IPS-18c (cell line): ENCODE results near the gene PPFIBP1.
"Not testable (repeated sequence)": the region's sequence is repeated elsewhere in the genome, so short reads cannot be mapped to it uniquely, and the experiment has no call there.

Source experiments
- H3K4me3 ChIP-seq: 2 replicates; pipeline ENCODE4 v1.7.0; 2013; ENCODE audit warnings: low read depth, mild to moderate bottlenecking, low read length, moderate library complexity; ENCODE audit not compliant: insufficient read depth
- H3K9me3 ChIP-seq: one replicate; pipeline ENCODE4 v1.6.1; 2013; ENCODE audit warnings: mild to moderate bottlenecking, low read length, moderate library complexity; ENCODE audit not compliant: control insufficient read depth, insufficient read depth

Gene PPFIBP1

GRCh38 chr12:27575090-27575761, 51.2 kb downstream of the PPFIBP1 start:
- H3K4me3 ChIP-seq = no peak overlapping the region
- no peaks in the 10 kb centered on the region for H3K9me3 ChIP-seq

DNA sequence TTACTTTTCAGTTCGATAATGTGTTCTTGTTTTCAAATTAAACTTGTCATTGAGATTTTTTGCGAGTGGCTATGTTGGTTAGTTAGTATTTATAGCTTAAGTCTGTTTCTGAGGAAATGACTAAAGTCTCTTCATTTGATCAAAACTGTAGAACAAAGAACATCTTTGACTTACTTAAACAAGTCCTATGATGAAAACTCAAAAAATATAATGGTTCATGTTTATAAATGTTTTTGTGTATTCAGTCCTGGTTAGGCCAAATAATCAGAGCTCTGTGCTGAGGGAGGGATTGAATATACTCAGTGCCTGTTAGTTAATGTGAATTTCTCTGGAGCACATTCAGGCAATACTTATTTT, 51.7 kb downstream of the PPFIBP1 start:
- H3K4me3 ChIP-seq = no peak overlapping the region

DNA sequence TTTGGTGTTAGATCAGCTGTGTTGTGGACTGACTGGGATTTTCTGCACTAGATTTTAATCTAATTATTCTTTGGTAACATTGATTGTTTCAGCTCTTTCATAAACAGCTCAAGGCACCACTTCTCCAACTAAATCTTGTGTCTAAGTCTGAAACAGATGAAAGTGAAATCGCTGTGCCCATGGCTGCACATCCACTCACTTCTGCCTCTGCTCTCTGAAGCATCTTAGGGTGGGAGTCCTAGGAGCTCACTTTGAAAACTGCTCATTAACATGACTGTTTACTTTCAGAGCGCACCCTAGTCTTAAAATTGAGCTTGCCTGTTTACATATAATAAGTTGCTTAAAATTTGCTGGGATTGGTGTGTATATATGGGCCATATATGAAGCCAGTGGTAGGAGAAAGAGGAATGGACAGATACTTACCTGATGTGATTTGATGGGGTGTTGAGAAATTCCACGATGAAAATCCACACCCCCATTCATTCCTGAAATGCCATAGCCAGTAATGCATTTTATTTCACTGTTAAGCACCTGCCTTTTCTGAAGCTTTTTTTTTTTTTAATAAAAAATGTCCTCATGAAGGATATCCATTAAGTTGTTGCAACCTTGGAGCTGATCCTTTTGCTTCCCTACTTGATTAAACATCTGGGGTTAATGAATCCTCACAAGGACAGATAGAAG, 52.8 kb downstream of the PPFIBP1 start:
- Histone ChIP-seq H3K9me3 (no peaks in the 10 kb centered on the region), H3K4me3 (no peak overlapping the region)

More for the DNA sequence above, 51.7 kb downstream of the PPFIBP1 start:
- H3K9me3 ChIP-seq = no peaks in the 10 kb centered on the region

GRCh38 chr12:27577688-27578087, 53.7 kb downstream of the PPFIBP1 start:
- no peaks in the 10 kb centered on the region for H3K9me3 ChIP-seq
- H3K4me3 ChIP-seq = no peak overlapping the region

- H3K9me3 ChIP-seq = no peaks in the 10 kb centered on the region
- H3K4me3 ChIP-seq = no peak overlapping the region
Observed at GRCh38 chr12:27578689-27579372, 54.8 kb downstream of the PPFIBP1 start.

DNA sequence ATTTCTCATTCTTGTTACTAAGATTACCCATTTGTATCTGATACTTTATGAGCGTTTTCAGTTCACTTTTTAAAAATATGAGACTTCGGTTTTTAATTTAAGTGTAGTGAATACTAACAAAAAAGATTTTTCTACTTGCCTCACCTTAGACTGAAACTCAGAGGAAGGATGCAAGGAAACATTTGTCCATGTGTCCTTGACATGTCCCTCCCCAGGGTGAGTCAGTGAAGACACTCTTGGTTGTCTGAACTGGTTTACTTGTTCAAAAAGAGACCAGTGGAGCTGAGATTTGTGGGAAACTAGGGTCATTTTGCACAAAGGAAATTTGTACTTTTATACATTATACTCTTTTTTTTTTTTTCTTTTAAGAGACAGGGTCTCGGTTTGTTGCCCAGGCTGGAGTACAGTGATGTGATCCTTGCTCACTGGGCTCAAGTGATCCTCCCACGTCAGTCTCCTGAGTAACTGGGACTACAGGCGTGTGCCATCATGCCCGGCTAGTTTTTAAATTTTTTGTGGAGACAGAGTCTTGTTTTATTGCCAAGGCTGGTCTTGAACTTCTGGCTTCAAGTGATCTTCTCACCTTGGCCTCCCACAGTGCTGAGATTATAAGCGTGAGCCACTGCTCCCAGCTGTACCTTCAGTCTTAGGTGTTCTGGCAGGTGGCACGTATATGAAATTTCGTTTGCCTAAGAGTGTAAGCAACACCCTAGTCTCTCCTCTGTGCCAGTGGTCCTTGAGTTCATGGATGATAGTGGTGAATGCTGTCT, 56.7 kb downstream of the PPFIBP1 start:
- no peak overlapping the region for H3K4me3 ChIP-seq
- no peaks in the 10 kb centered on the region for H3K9me3 ChIP-seq

- not testable (repeated sequence) for H3K4me3 ChIP-seq, H3K9me3 ChIP-seq
Observed at GRCh38 chr12:27581331-27581671, 57.3 kb downstream of the PPFIBP1 start.

DNA sequence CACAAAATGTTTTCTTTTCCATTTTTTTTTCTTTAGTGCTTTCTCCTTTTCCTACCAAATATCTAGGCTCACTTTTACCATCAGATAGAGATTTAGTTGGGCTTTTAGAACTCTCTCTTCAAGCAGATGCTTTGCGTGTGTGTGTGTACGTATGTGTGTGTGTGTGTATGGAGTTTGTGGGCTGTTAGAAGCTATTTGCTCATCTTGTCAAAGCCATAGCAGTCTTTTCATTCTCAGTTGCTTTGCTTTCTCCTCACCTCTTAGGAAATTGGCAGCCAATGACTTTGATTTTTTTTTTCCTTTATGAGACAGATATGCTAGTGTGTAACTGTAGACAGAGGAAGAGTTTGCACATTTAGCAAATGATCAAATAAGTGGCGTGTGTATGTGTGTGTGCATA, 57.8 kb downstream of the PPFIBP1 start:
- not testable (repeated sequence) for H3K9me3 ChIP-seq, H3K4me3 ChIP-seq

GRCh38 chr12:27582445-27582844, 58.4 kb downstream of the PPFIBP1 start:
- not testable (repeated sequence) for H3K9me3 ChIP-seq, H3K4me3 ChIP-seq

DNA sequence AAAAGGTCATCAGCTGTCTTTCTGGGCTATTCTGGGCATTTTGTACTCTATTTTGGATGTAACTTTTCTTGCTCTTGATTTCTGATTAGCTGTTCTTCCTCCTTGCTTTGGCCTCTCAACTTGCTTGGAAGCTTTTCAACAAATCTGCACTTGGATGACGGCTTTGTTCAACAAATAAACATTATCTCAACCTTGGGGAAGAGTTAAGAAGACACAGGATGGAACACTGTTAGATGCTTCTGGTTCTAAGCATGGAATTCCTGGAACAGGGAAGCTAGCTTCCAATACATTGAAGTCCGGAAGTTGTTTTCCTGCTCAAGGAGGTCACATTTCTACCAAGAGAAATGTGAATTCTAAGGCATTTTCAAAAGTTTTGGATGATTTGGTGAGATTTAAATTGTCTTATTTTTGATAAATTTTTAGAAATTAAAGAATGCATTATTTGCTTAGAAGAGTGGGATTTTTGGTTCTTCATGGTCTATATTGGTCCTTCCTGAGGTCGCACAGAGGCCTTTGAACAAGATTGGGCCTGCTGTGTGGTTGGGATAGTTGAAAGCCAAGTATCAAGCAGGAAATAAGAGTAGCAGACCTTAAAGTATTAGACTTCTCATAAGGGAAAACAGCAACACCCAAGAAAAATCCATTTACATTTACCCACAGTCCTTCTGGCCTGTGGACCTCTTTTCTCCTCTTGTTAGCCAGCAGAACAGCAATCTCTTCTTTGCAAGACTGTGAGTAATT, 59.2 kb downstream of the PPFIBP1 start:
- no peak overlapping the region for H3K4me3 ChIP-seq
- no peaks in the 10 kb centered on the region for H3K9me3 ChIP-seq

DNA sequence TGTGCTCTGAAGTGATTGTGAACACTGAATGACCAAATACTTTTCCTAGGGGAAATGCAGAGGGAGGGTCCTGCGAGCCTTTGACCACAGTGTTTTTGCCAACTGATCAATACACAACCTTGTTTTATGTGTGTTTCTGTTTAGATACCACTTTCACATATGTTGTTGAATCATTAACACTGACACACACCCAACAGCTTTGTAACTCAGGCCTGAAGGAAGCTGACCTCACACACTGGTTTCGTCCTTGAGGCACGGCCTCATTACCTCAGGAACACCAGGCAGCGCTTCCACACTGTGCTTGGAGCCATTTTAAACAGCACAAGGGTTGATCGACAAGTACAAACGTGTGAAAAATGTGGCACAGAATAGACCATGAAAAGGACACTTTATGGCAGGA, 60.0 kb downstream of the PPFIBP1 start:
- H3K4me3 ChIP-seq = no peak overlapping the region

DNA sequence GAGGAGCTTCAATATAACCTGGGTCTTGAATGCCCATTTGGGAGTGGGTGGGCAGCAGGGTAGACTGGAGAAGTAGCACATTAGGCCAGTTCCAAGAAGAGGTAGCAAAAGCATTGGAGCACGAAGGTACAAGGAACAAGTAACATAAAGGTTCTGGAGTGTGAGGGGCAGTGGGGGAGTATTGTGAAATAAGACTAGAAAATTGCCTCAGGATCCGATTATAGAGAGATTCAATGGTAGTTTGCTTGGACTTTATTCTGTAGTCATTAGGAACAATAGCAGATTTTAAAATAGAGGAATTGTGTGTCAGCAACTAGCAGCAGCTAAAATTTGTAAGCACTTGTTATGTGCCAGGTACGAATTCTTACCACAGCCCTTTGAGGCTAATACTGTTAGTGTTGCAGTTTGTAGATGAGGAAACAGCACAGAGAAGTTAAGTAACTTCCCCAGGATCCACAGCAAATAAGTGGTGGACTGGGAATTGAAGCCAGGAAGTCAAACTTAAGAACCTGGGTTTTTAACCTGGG, 61.8 kb downstream of the PPFIBP1 start:
- Histone ChIP-seq H3K4me3 (no peak overlapping the region), H3K9me3 (no peaks in the 10 kb centered on the region)

More for the DNA sequence above, 60.0 kb downstream of the PPFIBP1 start:
- no peaks in the 10 kb centered on the region for H3K9me3 ChIP-seq

DNA sequence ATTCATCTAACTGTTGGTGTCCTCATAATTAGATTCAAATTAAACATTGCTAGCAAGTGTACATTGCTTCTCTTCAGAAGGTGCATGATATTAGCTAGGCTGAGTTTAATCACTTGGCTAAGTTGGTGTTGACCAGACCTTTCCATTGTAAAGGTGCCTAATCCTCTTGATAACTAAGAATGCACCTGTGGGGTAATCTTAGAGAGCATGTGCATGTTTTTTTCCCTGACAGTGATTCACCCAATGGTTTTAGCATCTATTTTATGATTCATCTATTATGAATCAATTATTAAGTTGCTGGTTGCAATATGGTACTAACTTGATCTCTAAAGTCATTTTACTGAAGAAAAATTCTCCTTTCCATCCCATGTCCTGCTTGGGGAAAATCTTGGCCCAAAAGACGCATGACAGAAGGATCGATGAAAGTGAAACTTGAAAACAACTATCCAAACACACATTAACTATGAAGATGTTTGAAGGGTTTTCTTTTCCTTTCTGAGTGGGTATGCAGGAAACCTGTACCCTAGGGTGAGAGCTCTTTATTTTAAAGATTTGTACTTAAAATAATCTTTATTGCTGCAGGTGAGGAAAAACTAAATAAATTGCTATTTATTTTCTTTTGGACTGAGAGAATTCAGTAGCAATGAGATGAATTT, 64.2 kb downstream of the PPFIBP1 start:
- not testable (repeated sequence) for H3K9me3 ChIP-seq, H3K4me3 ChIP-seq

DNA sequence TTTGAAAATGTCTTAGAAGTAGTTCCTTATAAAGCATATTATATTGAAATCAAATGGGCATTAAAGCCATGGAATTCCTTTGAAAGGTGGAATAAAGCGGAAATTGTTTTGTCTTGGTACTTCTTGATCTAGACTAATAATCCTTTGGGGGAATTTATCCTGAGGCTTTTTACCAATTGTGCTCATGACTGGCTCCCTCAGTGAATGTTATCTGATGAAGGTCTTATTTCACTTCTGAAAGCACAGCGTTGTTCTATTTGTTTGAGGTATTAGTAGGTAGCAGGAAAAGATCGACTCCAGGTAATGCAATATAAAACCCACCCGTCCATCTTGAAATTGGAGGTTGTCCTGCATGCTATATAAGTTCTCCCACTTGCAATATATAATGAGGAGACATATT, 64.8 kb downstream of the PPFIBP1 start:
- no peak overlapping the region for H3K4me3 ChIP-seq
- H3K9me3 ChIP-seq = peaks cover 4% of the 10 kb centered on the region

GRCh38 chr12:27589419-27589818, 65.4 kb downstream of the PPFIBP1 start:
- Histone ChIP-seq H3K9me3 (peaks cover 4% of the 10 kb centered on the region), H3K4me3 (no peak overlapping the region)

DNA sequence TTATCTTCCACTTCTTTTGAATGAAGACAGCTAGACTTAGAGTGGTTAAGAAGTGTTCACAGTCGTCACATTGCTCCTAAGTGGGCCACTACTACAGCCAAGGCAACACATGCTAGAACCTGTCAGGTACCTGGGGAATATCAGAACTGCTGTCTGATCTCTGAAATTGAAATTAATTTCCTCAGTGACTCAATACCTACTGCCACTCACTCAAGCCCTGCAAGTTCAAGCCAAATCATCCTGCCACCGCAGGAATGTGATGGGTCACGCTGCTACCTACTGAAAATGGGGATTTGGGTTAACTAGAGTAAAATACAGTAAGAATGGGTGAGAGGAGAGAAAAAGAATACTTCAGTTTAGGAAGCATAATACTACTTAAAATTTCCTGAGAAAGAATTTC, 67.7 kb downstream of the PPFIBP1 start:
- H3K4me3 ChIP-seq = not testable (repeated sequence)

More for the DNA sequence above, 67.7 kb downstream of the PPFIBP1 start:
- H3K9me3 ChIP-seq = not testable (repeated sequence)
